WERI-Rb-1 (cell line): ENCODE results near the gene MINDY3.
"Not testable (repeated sequence)": the region's sequence is repeated elsewhere in the genome, so short reads cannot be mapped to it uniquely, and the experiment has no call there.

Experiments
- DNase-seq: peaks from one replicate; pipeline ENCODE4 v3.0.0-alpha.2; 2020
- H3K27ac ChIP-seq: fragments of 250-450 bp; sonication (Bioruptor Pico); 2 replicates; pipeline ENCODE4 v1.5.1; 2020; ENCODE audit warnings: mild to moderate bottlenecking, moderate library complexity
- H3K27me3 ChIP-seq: fragments of 250-450 bp; sonication (Bioruptor Pico); 2 replicates; pipeline ENCODE4 v1.5.1; 2021; ENCODE audit warnings: mild to moderate bottlenecking, low read depth, moderate library complexity; ENCODE audit not compliant: insufficient read depth, severe bottlenecking
- H3K36me3 ChIP-seq: fragments of 250-450 bp; sonication (Bioruptor Pico); 2 replicates; pipeline ENCODE4 v1.5.1; 2020; ENCODE audit warnings: mild to moderate bottlenecking, moderate library complexity
- H3K4me3 ChIP-seq: 2 replicates; pipeline ENCODE4 v1.5.1; 2011; ENCODE audit warnings: low read depth, mild to moderate bottlenecking, control low read depth, low read length
- H3K9me3 ChIP-seq: fragments of 250-450 bp; sonication (Bioruptor Pico); 2 replicates; pipeline ENCODE4 v1.5.1; 2021; ENCODE audit warnings: mild to moderate bottlenecking, moderate library complexity; ENCODE audit not compliant: severe bottlenecking
- CTCF ChIP-seq: IDR thresholded peaks from 2 replicates; pipeline ENCODE4 v1.5.1; 2011; ENCODE audit warnings: low read depth, mild to moderate bottlenecking, control low read depth, inconsistent platforms, low read length

MINDY3 gene

GRCh38 chr10:15782851-15783250 lies 77.5 kb downstream of the MINDY3 start:
- no peaks in the 10 kb centered on the region for H3K9me3 ChIP-seq
- DNase-seq: no peak
- H3K4me3 ChIP-seq: no peak overlapping the region
- no peaks in the 10 kb centered on the region for H3K27me3 ChIP-seq
- no peak overlapping the region for H3K27ac ChIP-seq
- no peaks in the 10 kb centered on the region for H3K36me3 ChIP-seq
- no peak for TF ChIP-seq CTCF

- DNase-seq: no peak
- Histone ChIP-seq H3K27ac (no peak overlapping the region), H3K4me3 (no peak overlapping the region), H3K36me3 (no peaks in the 10 kb centered on the region), H3K27me3 (no peaks in the 10 kb centered on the region), H3K9me3 (no peaks in the 10 kb centered on the region)
- TF ChIP-seq CTCF: no peak
Observed at GRCh38 chr10:15781381-15781960, 78.8 kb downstream of the MINDY3 start.

- TF ChIP-seq CTCF: no peak
- Histone ChIP-seq H3K27me3 (no peaks in the 10 kb centered on the region), H3K9me3 (no peaks in the 10 kb centered on the region), H3K4me3 (no peak overlapping the region), H3K27ac (no peak overlapping the region), H3K36me3 (no peaks in the 10 kb centered on the region)
- DNase-seq: no peak
Observed at GRCh38 chr10:15780353-15781135, 79.8 kb downstream of the MINDY3 start.

GRCh38 chr10:15775513-15775912 lies 84.8 kb downstream of the MINDY3 start:
- no peaks in the 10 kb centered on the region for H3K36me3 ChIP-seq

GRCh38 chr10:15774534-15774933 lies 85.8 kb downstream of the MINDY3 start:
- DNase-seq, H3K36me3 ChIP-seq, H3K9me3 ChIP-seq, H3K4me3 ChIP-seq, H3K27ac ChIP-seq, H3K27me3 ChIP-seq: not testable (repeated sequence)

More at GRCh38 chr10:15775513-15775912, 84.8 kb downstream of the MINDY3 start:
- no peak overlapping the region for H3K27ac ChIP-seq
- H3K27me3 ChIP-seq: no peaks in the 10 kb centered on the region
- no peak for TF ChIP-seq CTCF
- H3K9me3 ChIP-seq: no peaks in the 10 kb centered on the region
- DNase-seq: no peak
- H3K4me3 ChIP-seq: no peak overlapping the region

GRCh38 chr10:15764892-15765454 lies 95.3 kb downstream of the MINDY3 start:
- no peak overlapping the region for H3K4me3 ChIP-seq
- no peak for TF ChIP-seq CTCF
- DNase-seq: no peak

More at GRCh38 chr10:15764892-15765454, 95.3 kb downstream of the MINDY3 start:
- H3K9me3 ChIP-seq: no peaks in the 10 kb centered on the region
- H3K36me3 ChIP-seq: no peaks in the 10 kb centered on the region
- no peak overlapping the region for H3K27ac ChIP-seq
- H3K27me3 ChIP-seq: no peaks in the 10 kb centered on the region
